Measurements from ENCODE around the gene CSTPP1.
A peak's percentile ranks its signal among the peaks of the same experiment; 100 is the strongest.
"Not testable (repeated sequence)": the region's sequence is repeated elsewhere in the genome, so short reads cannot be mapped to it uniquely, and the experiment has no call there.

Gene CSTPP1

GRCh38 chr11:46913484-46913883, 23.1 kb upstream of the CSTPP1 start:
- DNase-seq: no peak

- no peak for DNase-seq
Observed at GRCh38 chr11:46914363-46914762, 22.2 kb upstream of the CSTPP1 start.

DNA sequence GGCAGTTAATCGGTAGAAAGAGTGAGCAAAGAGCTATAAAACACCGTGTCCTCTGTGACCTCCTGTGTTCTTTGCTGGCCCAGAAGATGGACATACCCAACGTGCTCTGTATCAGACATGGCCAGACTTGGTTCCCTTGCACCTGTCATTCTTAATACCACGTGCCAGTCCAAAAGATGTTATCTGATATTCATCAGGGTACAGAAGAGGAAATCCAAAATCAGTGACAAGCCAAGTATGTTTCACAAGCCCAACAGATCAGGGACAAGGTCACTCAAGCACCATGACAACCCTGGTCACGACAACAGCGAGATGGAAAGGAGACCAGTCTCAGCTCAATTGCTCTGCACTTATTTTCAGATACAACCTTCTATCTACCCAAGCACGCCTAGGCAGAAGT, 21.7 kb upstream of the CSTPP1 start:
- DNase-seq: no peak

DNA sequence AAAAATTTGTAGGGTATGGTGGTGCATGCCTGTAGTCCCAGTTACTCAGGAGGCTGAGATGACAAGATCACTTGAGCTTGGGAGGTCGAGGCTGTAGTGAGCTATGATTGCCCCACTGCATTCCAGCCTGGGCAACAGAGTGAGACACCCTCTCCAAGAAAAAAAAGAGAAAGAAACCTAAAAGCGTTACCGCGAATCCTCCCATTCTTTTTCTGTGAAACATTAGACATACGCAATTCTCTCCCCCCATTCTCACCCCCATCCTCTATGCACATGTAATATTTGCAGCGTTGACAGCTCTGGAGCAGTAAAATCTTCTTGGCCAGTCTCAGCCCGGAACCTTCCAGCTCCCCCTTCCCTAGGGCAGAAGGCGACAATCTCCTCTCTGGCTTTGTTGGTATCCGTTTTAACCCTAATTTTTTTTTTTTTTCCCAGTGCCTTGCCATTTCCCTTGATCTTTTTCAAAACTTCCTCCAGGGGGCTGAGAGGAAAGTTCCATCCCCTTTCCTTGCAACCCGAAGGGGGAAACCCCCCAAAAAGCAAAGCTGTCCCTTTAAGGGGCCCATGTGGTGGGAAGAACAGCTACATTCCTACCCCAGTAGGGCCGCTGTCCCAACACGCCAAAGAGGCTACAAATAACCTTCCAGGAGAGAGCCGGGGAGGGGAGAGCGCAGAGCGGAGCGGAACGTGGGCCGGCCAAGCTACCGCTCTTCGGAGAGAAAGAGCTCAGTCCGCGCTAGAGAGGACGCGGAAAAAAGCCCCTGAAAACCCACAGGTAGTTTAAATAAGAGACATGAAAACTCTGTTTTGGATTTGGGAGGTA, 20.1 kb upstream of the CSTPP1 start:
- peak in 1 of 6 experiments; percentile 9 for DNase-seq

GRCh38 chr11:46917109-46917761, 19.3 kb upstream of the CSTPP1 start:
- peak in 2 of 6 experiments; percentile 26 to 38 for DNase-seq

DNA sequence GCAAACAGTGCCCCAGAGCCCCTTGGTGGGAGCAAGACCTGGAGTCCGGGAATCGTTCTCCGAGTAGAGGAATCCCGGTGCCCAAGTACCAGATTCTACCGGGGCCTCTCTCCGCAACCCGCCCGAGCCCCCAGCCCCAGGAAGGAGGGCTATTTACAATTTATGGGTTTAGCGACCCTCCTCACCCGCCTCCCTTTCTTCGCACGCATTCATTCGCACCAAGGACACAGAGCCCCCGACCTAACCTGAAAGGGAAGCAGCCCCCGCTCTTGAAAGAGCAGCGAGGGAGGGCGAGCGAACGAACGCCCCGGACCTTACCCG, 18.8 kb upstream of the CSTPP1 start:
- peak in 1 of 6 experiments; percentile 17 for DNase-seq

- peak in 3 of 6 experiments; percentile 6 to 23 (median 11) for DNase-seq
Observed at GRCh38 chr11:46918083-46918787, 18.3 kb upstream of the CSTPP1 start, which contains the start of gene LRP4. Gene LRP4 (minus strand): TSS chr11:46918550. CDS start chr11:46918379, 171 bp downstream.

GRCh38 chr11:46918788-46919513, 17.6 kb upstream of the CSTPP1 start:
- no peak for DNase-seq

- DNase-seq: no peak
Observed at GRCh38 chr11:46920755-46921154, 15.8 kb upstream of the CSTPP1 start.

GRCh38 chr11:46927928-46928327, 8.6 kb upstream of the CSTPP1 start:
- not testable (repeated sequence) for DNase-seq

GRCh38 chr11:46928701-46929100, 7.9 kb upstream of the CSTPP1 start:
- DNase-seq: not testable (repeated sequence)

DNA sequence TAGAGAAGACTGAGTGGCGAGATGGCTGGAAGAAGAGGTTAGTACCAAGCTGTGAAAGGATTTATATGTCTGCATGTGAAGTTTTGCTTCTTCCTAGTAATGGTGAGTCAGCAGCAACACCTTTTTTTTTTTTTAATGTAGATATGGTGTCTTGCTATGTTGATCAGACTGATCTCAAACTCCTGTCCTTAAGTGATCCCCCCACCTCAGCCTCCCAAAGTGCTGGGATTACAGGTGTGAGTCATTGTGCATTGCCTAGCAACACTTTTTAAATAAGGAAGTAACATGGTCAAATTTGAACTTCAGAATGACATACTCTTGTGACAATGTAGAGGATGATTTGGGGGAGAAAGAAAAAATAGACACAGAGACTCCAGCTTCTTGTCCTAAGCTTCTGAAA, 6.5 kb upstream of the CSTPP1 start:
- DNase-seq: no peak

GRCh38 chr11:46942172-46942571, 5.6 kb downstream of the CSTPP1 start:
- no peak for DNase-seq

DNA sequence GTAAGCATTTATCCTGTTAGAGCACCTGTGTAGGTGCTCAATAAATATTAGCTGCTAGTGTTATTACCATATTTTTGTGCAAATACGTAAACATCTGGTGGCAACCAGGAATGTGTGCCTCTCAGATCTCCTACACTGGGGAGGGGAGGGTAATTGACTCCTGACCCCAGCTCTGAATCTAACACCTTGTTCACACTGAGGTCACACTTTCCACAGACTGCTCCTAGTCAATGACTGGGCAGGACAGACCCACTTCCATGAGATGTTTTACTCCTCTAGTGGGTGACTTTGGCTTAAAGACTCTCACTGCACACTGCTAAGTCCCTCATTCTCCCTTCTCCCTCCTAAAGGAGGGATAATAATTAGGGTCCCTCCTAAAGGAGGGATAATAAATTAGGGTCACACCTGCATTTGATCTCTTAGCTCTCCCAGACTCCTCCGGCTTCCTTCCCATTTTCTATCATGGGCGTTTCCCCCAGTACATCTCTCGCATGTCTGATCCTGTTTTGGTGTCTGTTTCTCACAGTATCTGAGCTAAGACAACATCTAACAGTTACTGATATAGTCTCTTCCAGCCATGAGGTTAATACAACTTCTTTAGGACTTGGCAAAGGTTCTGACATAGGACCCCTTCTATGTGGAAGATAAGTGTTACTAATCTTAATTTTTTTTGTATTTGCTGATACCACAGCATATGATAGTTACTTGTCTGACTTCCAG, 8.0 kb downstream of the CSTPP1 start:
- DNase-seq: no peak

GRCh38 chr11:46947399-46948077, 11.0 kb downstream of the CSTPP1 start:
- DNase-seq: no peak

GRCh38 chr11:46948378-46949131, 12.0 kb downstream of the CSTPP1 start:
- DNase-seq: no peak

- DNase-seq: no peak
Observed at GRCh38 chr11:46949297-46949696, 12.7 kb downstream of the CSTPP1 start.

GRCh38 chr11:46951864-46952263, 15.3 kb downstream of the CSTPP1 start:
- DNase-seq: no peak

GRCh38 chr11:46952553-46952952, 16.0 kb downstream of the CSTPP1 start:
- no peak for DNase-seq

DNA sequence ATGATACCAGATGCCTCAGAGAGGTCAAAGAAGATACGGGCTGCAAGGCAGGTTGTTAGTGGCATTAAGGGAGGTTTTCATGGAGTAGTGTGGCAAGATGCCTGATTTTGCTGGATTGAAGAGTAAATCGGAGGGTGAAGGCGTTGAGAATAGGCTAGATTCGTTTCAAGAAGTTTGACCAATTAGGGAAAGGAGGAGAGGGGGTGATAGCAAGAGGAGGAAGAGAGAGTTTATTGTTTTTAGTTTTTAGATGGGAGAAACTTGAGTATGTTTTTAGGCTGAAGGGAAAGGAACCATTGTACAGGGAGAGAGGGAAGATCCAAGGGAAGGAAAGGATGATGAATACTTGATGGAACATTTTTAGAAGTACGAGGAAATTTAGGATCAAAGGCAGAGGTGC, 16.5 kb downstream of the CSTPP1 start:
- DNase-seq: no peak

DNA sequence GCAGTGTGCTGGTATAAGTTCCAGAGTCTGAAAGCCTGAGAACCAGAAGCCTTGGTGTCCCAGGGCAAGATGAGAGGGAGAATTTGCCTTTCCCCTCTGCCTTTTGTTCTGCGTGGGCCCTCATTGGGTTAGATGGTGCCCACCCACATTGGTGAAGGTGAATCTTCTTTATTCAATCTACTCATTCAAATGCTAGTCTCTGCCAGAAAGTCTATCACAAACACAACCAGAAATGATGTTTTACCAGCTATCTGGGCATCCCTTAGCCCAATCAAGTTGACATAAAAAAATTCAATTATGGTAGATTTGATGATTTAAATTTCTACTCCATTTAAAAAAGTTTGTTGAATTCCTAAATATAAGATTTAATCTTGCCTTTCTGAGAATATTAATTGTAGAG, 22.2 kb downstream of the CSTPP1 start:
- DNase-seq: no peak
